Fibroblast of villous mesenchyme (primary cell): Measurements from ENCODE around the gene MPZL3. TPM values are rescaled to one million over a fixed set of nuclear protein-coding genes. Genes with fewer than 3 reads are reported as not detected.

Experiments
- DNase-seq: peaks from one replicate; pipeline ENCODE4 v3.0.0-alpha.2; 2010; ENCODE audit warnings: low read depth
- H3K4me3 ChIP-seq: 2 replicates; pipeline ENCODE4 v1.5.1; 2011; ENCODE audit warnings: low read depth, mild to moderate bottlenecking, low read length
- CTCF ChIP-seq: IDR thresholded peaks from 2 replicates; pipeline ENCODE4 v1.5.1; 2012; ENCODE audit warnings: low read depth, mild to moderate bottlenecking, low read length; ENCODE audit not compliant: insufficient read depth
- total RNA-seq: library from RNA; depleted of rRNA; stranded (reverse); fragments of >200 nt; gene quantifications from 2 replicates; pipeline ENCODE4 v1.2.3, GENCODE V29; 2012

The MPZL3 gene
- total RNA-seq, 1 donor, result 0.86 TPM

GRCh38 chr11:118281284-118281683, 29.1 kb upstream of the MPZL3 start:
- no peak for DNase-seq
- TF ChIP-seq CTCF, result no peak
- no peak overlapping the region for H3K4me3 ChIP-seq

- TF ChIP-seq CTCF, result no peak
- DNase-seq, result no peak
- H3K4me3 ChIP-seq, result no peak overlapping the region
These were observed 25.1 kb upstream of the MPZL3 start for GRCh38 chr11:118277312-118277711.

GRCh38 chr11:118276422-118276821, 24.3 kb upstream of the MPZL3 start:
- no peak overlapping the region for H3K4me3 ChIP-seq
- TF ChIP-seq CTCF, result no peak
- no peak for DNase-seq

GRCh38 chr11:118275176-118275575, 23.0 kb upstream of the MPZL3 start:
- peak; percentile 10 for DNase-seq
- no peak overlapping the region for H3K4me3 ChIP-seq
- no peak for TF ChIP-seq CTCF

- TF ChIP-seq CTCF, result no peak
- DNase-seq, result no peak
- H3K4me3 ChIP-seq, result no peak overlapping the region
These were observed 22.0 kb upstream of the MPZL3 start for GRCh38 chr11:118274186-118274585.

GRCh38 chr11:118272001-118272400, 19.8 kb upstream of the MPZL3 start:
- H3K4me3 ChIP-seq, result no peak overlapping the region
- DNase-seq, result no peak
- no peak for TF ChIP-seq CTCF

- no peak for DNase-seq
- TF ChIP-seq CTCF, result no peak
- no peak overlapping the region for H3K4me3 ChIP-seq
These were observed 15.3 kb upstream of the MPZL3 start for GRCh38 chr11:118267486-118267885.
